SK-N-DZ (cell line): Measurements from ENCODE around the gene TTLL6.
"Not testable (repeated sequence)": the region's sequence is repeated elsewhere in the genome, so short reads cannot be mapped to it uniquely, and the experiment has no call there.

Experiments used
- DNase-seq: peaks from one replicate; pipeline ENCODE4 v3.0.0-alpha.2; 2015; ENCODE audit warnings: low spot score

Gene TTLL6

GRCh38 chr17:48816438-48816773 lies 623 bp downstream of the TTLL6 start:
- no peak for DNase-seq

- no peak for DNase-seq
Measured at GRCh38 chr17:48815311-48815710, 1.7 kb downstream of the TTLL6 start.

- peak; percentile 55 for DNase-seq
Measured at GRCh38 chr17:48814504-48814903, 2.5 kb downstream of the TTLL6 start.

- no peak for DNase-seq
Measured at GRCh38 chr17:48812001-48812400, 5.0 kb downstream of the TTLL6 start.

GRCh38 chr17:48809182-48809581 lies 7.8 kb downstream of the TTLL6 start:
- no peak for DNase-seq

GRCh38 chr17:48804936-48805411 lies 12.1 kb downstream of the TTLL6 start:
- peak; percentile 66 for DNase-seq

GRCh38 chr17:48800626-48801217 lies 16.3 kb downstream of the TTLL6 start:
- no peak for DNase-seq

GRCh38 chr17:48799069-48799723 lies 17.8 kb downstream of the TTLL6 start:
- no peak for DNase-seq

- not testable (repeated sequence) for DNase-seq
Measured at GRCh38 chr17:48796163-48796522, 20.9 kb downstream of the TTLL6 start.

GRCh38 chr17:48795444-48796162 lies 21.4 kb downstream of the TTLL6 start:
- DNase-seq = no peak

GRCh38 chr17:48792033-48792798 lies 24.8 kb downstream of the TTLL6 start:
- no peak for DNase-seq

GRCh38 chr17:48791128-48792032 lies 25.6 kb downstream of the TTLL6 start:
- peak; percentile 60 for DNase-seq

- no peak for DNase-seq
Measured at GRCh38 chr17:48790607-48791127, 26.4 kb downstream of the TTLL6 start.

- DNase-seq = no peak
Measured at GRCh38 chr17:48787828-48788227, 29.2 kb downstream of the TTLL6 start.

- no peak for DNase-seq
Measured at GRCh38 chr17:48779421-48779820, 37.6 kb downstream of the TTLL6 start.

GRCh38 chr17:48776602-48777001 lies 40.4 kb downstream of the TTLL6 start:
- no peak for DNase-seq

- DNase-seq = no peak
Measured at GRCh38 chr17:48773245-48773644, 43.8 kb downstream of the TTLL6 start.

- DNase-seq = no peak
Measured at GRCh38 chr17:48770954-48771353, 46.1 kb downstream of the TTLL6 start.

- DNase-seq = no peak
Measured at GRCh38 chr17:48769009-48769675, 47.9 kb downstream of the TTLL6 start.

- DNase-seq = no peak
Measured at GRCh38 chr17:48767263-48767774, 49.7 kb downstream of the TTLL6 start.
